ENCODE measurements around the gene TMEM203.

The TMEM203 gene

DNA sequence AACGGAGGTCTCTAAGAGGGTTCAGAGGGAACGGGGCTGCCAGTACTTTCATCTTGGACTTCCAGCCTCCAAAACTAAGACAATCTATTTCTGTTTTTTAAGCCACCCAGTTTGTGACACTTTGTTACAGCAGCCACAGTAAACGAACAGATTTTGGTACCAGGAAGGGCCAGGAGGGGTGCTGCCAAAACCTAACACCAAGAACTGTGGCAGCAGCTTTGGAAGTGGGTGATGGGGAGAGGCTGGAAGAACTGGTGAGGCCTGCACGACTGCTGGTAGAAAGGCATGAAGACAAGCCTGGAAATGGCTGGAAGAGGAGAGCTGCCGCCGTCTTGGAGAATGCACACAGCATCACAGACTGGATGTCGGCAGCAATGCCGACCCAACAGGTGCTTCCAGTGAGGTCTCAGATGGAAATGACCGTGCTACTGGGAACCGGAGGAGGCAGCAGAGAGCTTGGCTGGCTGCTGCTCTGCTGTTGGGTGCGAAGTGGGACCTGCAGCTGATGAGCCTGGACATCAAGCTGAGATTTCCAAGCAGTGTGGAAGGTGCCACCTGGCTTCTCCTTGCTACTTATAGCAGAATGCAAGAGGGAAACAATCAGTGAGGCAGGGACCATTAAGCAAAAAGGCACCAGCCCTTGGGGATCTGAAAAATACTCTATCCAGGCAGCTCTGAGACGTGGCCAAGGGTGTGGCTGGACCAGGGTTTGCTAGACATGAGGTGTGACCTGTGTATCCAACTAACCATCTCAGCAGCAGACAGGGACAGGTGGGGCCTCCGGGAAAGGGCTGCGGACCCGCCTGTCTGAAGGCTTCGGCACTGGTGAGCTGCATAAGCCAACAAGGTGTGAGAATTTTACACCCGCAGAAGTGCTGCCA lies 28.9 kb downstream of the TMEM203 start:
- no peak for DNase-seq

GRCh38 chr9:137175345-137175961 lies 30.0 kb downstream of the TMEM203 start:
- DNase-seq = no peak

GRCh38 chr9:137174722-137175293 lies 30.6 kb downstream of the TMEM203 start:
- DNase-seq = no peak

DNA sequence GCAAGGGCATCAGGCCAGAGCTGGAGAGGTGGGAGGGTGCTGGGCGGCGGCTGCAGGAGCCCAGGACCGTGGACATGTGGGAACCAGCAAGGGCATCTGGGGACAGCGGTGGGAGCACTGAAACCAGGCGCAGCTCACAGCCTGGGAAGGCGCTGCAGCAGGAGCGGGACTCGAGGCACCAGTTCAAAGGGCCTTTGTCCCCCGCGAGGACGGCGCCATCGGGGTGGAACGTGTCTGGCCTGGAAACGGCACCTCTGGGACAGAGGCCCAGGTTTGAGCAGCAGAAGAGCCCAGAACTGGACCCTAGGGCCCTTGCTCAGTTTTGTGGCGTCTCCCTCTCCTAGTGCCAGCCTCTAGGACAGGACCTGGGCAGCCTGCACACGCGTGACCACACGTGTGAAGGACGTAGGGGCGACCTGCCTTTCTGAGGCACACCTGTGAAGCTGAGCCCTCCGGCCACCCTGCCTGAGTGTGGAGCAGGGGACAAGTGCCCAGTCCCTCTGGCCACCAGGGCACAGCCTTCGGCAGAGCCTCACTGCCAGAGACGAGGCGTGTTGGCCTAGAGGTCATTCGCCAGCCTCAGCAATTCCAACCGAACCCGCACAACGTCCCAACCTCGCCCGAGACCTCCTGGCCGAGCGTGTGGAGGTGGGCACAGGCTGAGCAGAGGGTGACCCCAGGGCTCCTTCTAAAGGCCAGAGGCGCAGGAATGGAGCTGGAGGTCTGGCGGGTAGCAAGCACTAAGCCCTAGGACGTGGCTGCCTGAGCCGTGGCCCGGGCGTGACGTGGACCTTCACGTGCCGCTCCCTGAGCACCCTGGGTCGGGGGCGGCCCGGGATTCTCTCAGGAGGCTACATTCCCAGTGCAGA lies 31.4 kb downstream of the TMEM203 start:
- no peak for DNase-seq

- no peak for DNase-seq
These were observed 32.3 kb downstream of the TMEM203 start for GRCh38 chr9:137172901-137173795.

DNA sequence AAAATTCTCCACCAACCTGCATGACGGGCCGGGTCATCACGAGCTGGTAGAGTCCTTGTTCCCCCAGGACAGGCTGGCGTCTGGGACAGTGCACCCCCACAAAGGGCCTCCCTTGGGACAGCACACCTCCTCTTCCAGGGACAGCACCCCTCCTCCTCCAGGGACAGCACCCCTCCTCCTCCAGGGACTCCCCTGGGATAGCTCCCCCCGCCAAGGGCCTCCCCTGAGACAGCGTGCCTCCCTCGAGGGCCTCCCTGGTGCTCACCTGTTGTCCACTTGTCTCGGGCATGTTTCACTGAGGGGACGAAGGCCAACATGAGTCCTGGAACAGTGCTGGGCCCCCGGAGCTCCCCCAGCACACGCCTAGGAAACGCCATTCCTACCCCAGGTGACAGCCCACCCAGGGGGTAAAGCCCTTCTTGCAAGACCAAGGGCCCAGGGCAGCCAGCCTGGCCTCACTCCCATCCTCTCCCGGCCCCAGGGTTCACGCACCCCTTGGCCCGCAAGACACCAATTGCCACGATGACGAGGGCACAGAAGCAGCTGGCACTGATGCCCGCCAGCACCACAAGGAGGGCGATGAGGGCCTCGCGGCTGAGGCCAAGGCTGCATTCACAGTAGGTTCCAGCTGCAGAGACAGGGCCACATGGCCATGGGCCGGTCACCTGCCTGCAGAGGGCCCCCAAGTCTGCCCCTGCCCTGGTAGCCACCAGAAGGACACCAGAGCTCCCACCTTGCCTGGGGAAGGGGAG lies 34.1 kb downstream of the TMEM203 start:
- no peak for DNase-seq

GRCh38 chr9:137170486-137171148 lies 34.8 kb downstream of the TMEM203 start:
- no peak for DNase-seq

DNA sequence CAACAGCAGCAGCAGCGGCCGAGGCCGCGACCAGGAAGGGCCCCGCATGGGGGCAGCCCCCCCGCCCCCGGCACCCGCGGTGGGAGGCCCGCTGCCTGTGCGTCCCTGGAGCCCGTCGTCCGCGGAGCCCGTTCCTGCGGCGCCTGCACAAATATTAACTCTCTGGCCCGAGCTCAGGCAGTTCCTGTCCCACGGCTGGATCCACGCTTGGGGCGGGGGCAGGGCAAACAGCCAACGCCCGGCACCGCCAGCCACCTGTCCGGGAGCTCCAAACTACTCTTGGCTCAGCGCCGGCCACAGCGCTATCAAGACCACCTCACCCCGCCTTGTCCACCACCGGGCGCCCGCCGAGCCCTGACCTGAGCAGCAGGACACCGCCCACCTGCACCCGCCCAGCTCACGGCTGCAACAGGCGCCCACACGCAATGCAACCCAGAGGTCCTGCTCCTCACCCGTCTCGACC lies 35.5 kb downstream of the TMEM203 start, which contains the start of gene LRRC26:
LRRC26 (minus strand) TSS at position 156 of the 463 bp plus-strand sequence; CDS start at position 48, 108 bp downstream.
- no peak for DNase-seq

DNA sequence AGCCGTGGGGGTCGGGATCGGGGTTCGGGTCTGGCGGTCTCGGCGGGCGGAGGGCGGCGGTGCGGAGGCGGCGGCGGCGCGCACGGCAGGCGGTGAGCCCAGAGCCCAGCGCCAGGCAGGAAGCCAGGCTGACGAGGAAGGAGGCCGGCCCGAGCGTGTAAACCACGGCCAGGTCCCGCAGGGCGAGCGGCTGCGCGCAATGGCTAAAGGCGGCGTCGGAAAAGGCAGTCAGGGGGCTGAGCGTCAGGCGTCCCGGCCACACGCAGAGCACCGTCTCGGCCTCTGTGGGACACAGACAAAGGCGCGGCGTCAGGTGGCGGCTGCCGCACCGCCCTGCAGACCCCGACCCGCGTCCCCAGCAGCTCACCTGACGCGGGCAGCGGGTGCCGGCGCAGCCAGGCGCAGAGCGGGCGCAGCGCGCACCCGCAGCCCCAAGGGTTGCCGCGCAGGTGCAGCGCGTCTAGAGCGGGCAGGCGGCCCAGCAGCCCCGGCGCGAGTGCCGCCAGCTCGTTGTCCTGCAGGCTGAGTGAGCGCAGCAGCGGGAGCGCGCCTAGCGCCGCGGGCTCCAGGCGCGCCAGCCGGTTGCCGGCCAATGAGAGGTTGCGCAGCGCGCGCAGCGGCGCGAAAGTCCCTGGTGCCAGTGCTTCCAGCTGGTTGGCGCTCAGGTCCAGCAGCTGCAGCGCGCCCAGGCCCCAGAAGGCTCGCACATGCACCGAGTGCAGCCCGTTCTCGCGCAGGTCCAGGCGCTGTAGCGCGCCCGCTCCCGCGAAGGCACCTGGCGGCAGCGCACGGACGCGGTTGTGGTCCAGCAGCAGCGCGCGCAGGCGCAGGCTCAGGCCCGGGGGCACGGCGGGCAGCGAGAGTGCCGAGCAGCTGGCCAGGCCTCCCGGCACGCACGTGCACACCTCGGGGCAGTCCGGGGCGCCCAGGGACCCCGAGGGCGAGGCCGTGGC lies 36.3 kb downstream of the TMEM203 start:
- no peak for DNase-seq

DNA sequence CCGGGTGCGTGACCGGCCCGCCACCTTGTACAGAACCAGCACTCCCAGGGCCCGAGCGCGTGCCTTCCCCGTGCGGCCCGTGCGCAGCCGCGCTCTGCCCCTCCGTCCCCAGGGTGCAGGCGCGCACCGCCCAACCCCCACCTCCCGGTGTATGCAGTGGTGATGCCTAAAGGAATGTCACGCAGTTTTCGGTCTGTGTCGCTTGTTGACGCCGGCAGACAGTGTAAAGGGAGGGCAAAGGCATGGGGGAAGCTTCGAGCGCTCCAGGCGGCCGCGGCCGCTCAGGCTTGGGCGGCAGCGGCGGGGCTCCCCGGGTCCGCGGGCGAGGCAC lies 36.9 kb downstream of the TMEM203 start:
- no peak for DNase-seq

GRCh38 chr9:137167747-137168572 lies 37.5 kb downstream of the TMEM203 start:
- DNase-seq = no peak

DNA sequence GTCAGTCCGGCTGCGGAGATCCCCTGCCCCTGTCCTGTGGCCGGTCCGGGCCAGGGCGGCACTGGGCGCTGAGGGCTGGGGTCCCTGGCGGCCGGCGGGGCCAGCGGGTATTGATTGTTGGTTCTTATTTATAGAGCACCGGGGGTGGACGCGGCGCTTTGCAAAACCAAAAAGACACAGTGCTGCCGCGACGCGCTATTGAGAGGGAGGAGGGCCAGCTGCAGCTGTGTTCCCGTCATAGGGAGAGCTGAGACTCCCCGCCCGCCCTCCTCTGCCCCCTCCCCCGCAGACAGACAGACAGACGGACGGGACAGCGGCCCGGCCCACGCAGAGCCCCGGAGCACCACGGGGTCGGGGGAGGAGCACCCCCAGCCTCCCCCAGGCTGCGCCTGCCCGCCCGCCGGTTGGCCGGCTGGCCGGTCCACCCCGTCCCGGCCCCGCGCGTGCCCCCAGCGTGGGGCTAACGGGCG lies 38.1 kb downstream of the TMEM203 start:
- no peak for DNase-seq

GRCh38 chr9:137166380-137167229 lies 38.8 kb downstream of the TMEM203 start:
- DNase-seq = no peak

DNA sequence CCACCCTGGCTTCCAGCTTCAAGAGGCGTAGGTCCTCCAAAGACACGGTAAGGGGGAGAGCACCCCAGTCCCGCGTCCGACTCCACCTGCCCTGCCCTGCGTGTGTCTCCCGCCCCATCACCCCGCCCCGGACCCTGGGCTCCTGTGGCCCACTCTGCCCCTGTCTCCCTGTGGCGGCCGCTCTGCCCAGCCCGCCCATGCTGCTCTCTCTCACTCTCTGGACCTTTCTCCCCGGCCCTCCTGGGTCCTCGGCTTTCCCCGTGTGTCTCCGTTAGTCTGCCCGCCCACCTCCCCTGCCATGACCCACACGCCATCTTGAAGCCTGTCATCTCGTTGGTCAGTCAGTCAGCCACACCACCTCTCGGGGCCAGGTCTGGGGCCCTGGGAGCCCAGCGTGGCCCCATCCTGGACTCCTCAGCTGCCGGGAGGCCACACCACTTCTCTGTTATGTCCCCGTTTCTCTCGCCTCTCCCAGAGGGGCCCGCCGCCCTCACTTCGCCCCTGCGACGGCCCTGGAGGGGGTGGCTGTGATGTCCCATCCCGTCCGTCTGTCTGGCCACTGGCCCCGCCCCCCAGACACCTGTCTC lies 40.1 kb downstream of the TMEM203 start:
- no peak for DNase-seq

DNA sequence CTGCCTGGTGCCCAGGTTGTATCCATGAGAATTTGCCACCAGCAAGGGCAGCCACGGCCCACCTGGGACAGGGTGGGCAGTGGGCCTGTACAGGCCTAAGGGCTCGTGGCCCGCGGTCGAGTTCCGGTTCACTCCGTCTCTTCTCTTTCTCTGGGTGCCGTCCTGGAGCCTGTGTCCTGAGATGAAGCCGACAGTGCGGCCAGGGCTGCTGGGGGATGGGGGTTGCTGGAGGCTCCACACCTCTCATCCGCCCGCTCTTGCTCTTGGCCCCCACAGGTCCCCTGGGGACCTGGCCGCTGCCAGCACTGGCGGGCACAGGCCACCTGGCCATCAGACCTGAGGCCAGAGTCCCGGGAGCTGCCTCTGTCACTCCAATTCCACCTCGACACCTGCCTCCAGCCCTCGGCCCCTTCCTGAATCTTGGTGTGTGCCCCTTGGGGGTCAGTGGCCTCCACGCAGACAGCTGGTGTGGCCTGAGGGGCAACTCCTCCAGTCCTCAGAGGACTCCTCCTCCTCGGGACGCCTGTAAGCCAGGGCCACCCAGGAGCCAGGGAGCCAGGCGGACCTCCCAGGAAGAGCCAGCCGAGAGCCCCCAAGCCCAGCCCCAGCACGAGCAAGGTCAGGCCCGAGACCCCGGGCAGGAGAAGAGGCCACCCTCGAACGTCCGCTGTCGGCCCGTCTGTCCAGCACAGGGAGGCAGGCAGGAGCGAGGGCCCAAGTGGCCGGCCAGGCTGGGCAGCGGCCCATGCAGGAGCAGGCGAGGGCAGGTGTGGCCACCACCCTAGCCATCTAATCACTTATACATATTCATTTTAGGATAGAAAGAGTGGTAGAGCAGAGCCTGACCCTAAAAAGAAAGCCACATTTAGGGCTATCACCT lies 40.8 kb downstream of the TMEM203 start:
- no peak for DNase-seq

- DNase-seq = no peak
These were observed 41.6 kb downstream of the TMEM203 start for GRCh38 chr9:137163805-137164204.
